Measurements from ENCODE around the gene STARD5. TPM values are rescaled to one million over a fixed set of nuclear protein-coding genes. Genes with fewer than 3 reads are reported as not detected.
"Not testable (repeated sequence)": the region's sequence is repeated elsewhere in the genome, so short reads cannot be mapped to it uniquely, and the experiment has no call there.

STARD5 gene
- polyA plus RNA-seq, 4 donors = 7.8 to 56.0 (median 16.8) TPM

DNA sequence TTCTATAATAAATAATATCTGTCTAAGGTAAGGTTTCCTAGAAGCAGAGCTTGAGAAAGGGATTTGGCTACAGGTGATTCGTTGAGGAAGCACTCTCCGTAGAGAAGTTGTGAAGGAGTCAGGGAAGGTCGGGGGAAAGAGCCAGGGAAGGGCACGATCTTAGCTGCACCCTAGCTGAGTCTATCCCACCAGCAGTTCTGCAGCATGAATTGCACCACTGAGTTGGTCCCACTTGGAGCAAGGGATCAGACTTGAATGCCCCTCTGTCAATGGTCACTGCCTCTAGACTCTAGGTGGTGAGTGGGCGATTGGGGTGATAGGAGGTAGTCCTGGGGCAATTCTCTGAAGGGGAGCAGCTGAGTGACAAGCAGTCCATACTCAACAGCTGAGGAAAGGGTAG is 36.5 kb upstream of the STARD5 start:
- Histone ChIP-seq H3K9me3 (ENCODE audit: control insufficient read depth in 2 of 2, insufficient read depth in 1 of 2, low read depth in 1 of 2, low read length in 1 of 2) (no peaks in the 10 kb centered on the region), H3K27me3 (ENCODE audit: control insufficient read depth in 3 of 3, insufficient read depth in 3 of 3, low read length in 3 of 3) (no peaks in the 10 kb centered on the region), H3K36me3 (ENCODE audit: control insufficient read depth in 3 of 3, insufficient read depth in 2 of 3, low read depth in 1 of 3, low read length in 3 of 3) (no peaks in the 10 kb centered on the region), H3K4me3 (ENCODE audit: low read depth in 1 of 3, low read length in 3 of 3) (no peak overlapping the region), H3K27ac (ENCODE audit: low read depth in 1 of 3, low read length in 2 of 3) (no peak overlapping the region), H3K4me1 (ENCODE audit: control insufficient read depth in 3 of 3, insufficient read depth in 2 of 3, low read depth in 1 of 3, low read length in 2 of 3) (no peaks in the 10 kb centered on the region)
- DNase-seq = no peak
- WGBS, 3 donors = 88 to 92% (median 90%) methylated on average over 5 of the region's 5 CpGs
- FAIRE-seq = no peak

DNA sequence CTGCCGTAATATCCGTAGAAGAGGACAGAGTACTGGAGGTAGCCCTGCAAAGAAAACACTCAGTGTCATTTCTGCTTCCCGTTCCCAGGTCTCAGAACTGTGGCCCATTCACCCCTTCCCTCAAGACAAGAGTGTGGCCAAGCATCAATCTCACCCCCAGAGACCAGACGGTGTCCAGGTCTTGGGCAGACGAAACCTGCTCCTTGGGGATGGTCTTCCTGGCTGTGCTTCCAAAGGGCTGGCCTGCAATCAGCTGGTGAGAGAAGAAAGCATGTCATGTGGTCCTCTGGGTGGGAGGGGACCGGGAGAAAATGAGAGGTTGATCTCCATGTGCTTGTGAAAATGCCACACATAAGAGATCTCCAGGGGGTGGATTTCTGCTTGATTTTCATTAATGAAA is 34.3 kb upstream of the STARD5 start:
- Histone ChIP-seq H3K4me1 (ENCODE audit: control insufficient read depth in 3 of 3, insufficient read depth in 2 of 3, low read depth in 1 of 3, low read length in 2 of 3) (no peaks in the 10 kb centered on the region), H3K36me3 (ENCODE audit: control insufficient read depth in 3 of 3, insufficient read depth in 2 of 3, low read depth in 1 of 3, low read length in 3 of 3) (no peaks in the 10 kb centered on the region), H3K27me3 (ENCODE audit: control insufficient read depth in 3 of 3, insufficient read depth in 3 of 3, low read length in 3 of 3) (no peaks in the 10 kb centered on the region), H3K9me3 (ENCODE audit: control insufficient read depth in 2 of 2, insufficient read depth in 1 of 2, low read depth in 1 of 2, low read length in 1 of 2) (no peaks in the 10 kb centered on the region), H3K4me3 (ENCODE audit: low read depth in 1 of 3, low read length in 3 of 3) (no peak overlapping the region), H3K27ac (ENCODE audit: low read depth in 1 of 3, low read length in 2 of 3) (no peak overlapping the region)
- FAIRE-seq = no peak
- WGBS, 3 donors = 92 to 100% (median 96%) methylated on average over 6 of the region's 6 CpGs
- no peak for DNase-seq

DNA sequence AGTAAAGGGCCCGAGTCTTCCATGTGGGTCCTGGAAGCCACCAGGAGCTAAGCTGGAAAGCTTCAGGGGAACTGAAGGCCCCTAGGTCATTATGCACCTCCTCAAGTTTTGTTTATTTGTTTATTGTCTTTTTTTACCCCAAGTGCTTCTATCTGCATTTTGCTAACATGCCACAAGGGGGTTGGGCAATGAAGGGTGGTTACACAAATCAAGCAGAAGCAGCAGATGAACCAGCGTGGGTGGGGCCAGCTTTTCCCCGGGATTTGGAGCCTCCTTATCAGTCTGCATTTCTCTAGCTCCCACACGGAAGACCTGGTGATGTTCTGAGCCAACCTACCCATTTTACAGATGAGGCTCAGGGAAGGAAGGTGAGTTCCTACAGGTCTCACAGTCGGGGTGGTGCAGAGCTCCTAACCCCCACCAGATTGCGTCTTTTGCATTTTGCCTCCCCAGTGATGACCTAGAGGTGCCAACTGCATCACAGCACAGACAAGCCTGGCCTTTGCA is 33.3 kb upstream of the STARD5 start:
- DNase-seq = no peak
- Histone ChIP-seq H3K4me3 (ENCODE audit: low read depth in 1 of 3, low read length in 3 of 3) (no peak overlapping the region), H3K9me3 (ENCODE audit: control insufficient read depth in 2 of 2, insufficient read depth in 1 of 2, low read depth in 1 of 2, low read length in 1 of 2) (no peaks in the 10 kb centered on the region), H3K36me3 (ENCODE audit: control insufficient read depth in 3 of 3, insufficient read depth in 2 of 3, low read depth in 1 of 3, low read length in 3 of 3) (no peaks in the 10 kb centered on the region), H3K27ac (ENCODE audit: low read depth in 1 of 3, low read length in 2 of 3) (no peak overlapping the region), H3K4me1 (ENCODE audit: control insufficient read depth in 3 of 3, insufficient read depth in 2 of 3, low read depth in 1 of 3, low read length in 2 of 3) (no peaks in the 10 kb centered on the region), H3K27me3 (ENCODE audit: control insufficient read depth in 3 of 3, insufficient read depth in 3 of 3, low read length in 3 of 3) (no peaks in the 10 kb centered on the region)
- no peak for FAIRE-seq
- WGBS, 3 donors = 66 to 74% (median 69%) methylated on average over 6 of the region's 6 CpGs

DNA sequence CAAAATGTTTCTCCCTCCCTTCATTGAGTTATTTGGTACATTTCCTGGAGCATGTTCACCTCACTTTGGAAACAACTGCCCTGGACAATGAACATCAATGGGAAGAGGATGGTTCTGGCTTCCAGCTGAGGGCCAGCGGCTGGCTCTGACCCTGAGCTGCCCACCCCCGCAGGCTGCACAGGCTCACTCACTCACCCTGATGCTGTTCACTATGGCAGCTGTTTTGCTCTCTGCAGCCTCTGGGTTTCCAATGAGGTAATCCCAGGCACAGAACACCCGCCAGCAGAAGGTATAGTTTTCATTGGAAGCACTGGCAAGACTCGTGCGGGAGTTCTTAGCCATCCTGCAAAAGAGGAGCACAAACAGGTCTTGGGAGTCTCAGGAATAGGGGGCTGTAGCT is 32.3 kb upstream of the STARD5 start:
- DNase-seq (no peak), FAIRE-seq (no peak)
- Histone ChIP-seq H3K27ac (ENCODE audit: low read depth in 1 of 3, low read length in 2 of 3) (no peak overlapping the region), H3K9me3 (ENCODE audit: control insufficient read depth in 2 of 2, insufficient read depth in 1 of 2, low read depth in 1 of 2, low read length in 1 of 2) (no peaks in the 10 kb centered on the region), H3K36me3 (ENCODE audit: control insufficient read depth in 3 of 3, insufficient read depth in 2 of 3, low read depth in 1 of 3, low read length in 3 of 3) (no peaks in the 10 kb centered on the region), H3K27me3 (ENCODE audit: control insufficient read depth in 3 of 3, insufficient read depth in 3 of 3, low read length in 3 of 3) (no peaks in the 10 kb centered on the region), H3K4me3 (ENCODE audit: low read depth in 1 of 3, low read length in 3 of 3) (no peak overlapping the region), H3K4me1 (ENCODE audit: control insufficient read depth in 3 of 3, insufficient read depth in 2 of 3, low read depth in 1 of 3, low read length in 2 of 3) (no peaks in the 10 kb centered on the region)
- 85 to 93% (median 93%) methylated on average over 5 of the region's 5 CpGs for WGBS, 3 donors

DNA sequence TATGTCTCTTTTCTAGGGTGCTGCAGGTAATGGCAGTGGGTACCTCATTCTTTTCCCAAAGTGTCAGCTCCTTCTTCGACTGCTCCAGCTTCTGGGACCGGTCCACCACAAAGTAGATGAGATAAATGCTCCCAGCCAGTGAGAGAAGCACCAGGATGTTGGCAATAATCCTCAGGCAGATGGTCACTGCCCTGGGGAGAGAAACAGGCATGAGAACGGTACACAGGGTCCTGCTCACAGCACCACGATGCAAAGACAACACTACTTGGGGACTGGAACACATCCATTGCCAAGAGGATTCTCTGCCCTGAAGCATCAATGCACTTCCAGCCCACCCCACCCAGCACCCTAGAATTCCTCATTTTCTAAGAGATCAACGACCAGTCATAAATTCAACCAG is 27.7 kb upstream of the STARD5 start:
- no peaks in the 10 kb centered on the region for H3K27me3 ChIP-seq (ENCODE audit: control insufficient read depth in 3 of 3, insufficient read depth in 3 of 3, low read length in 3 of 3)
- DNase-seq (no peak), FAIRE-seq (no peak)
- H3K4me3 ChIP-seq (ENCODE audit: low read depth in 1 of 3, low read length in 3 of 3) = no peak overlapping the region
- H3K4me1 ChIP-seq (ENCODE audit: control insufficient read depth in 3 of 3, insufficient read depth in 2 of 3, low read depth in 1 of 3, low read length in 2 of 3) = no peaks in the 10 kb centered on the region
- no peak overlapping the region for H3K27ac ChIP-seq (ENCODE audit: low read depth in 1 of 3, low read length in 2 of 3)
- H3K9me3 ChIP-seq (ENCODE audit: control insufficient read depth in 2 of 2, insufficient read depth in 1 of 2, low read depth in 1 of 2, low read length in 1 of 2) = no peaks in the 10 kb centered on the region
- no peaks in the 10 kb centered on the region for H3K36me3 ChIP-seq (ENCODE audit: control insufficient read depth in 3 of 3, insufficient read depth in 2 of 3, low read depth in 1 of 3, low read length in 3 of 3)
- 76 to 79% (median 78%) methylated on average over 5 of the region's 5 CpGs for WGBS, 3 donors

DNA sequence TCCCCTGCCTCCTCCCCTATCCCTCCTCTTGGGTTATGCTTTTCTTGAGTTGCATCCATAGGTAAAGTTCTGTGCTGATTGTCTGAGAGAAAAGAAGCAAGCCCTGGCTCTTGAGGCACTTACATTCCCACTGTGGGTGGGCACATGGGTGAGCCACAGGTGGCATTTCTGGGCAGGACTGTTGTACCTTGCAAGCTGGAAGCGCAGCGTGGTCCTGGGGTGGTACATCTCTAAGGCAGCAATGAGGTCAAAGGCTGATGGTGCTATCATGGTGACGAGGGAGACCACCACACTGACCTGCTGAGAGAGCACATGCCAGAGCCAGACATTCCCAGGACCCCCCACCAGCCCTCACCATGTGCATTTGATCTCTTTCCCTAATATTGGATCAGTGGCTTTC is 25.3 kb upstream of the STARD5 start:
- H3K27me3 ChIP-seq (ENCODE audit: control insufficient read depth in 3 of 3, insufficient read depth in 3 of 3, low read length in 3 of 3) = no peaks in the 10 kb centered on the region
- no peaks in the 10 kb centered on the region for H3K36me3 ChIP-seq (ENCODE audit: control insufficient read depth in 3 of 3, insufficient read depth in 2 of 3, low read depth in 1 of 3, low read length in 3 of 3)
- FAIRE-seq (no peak), DNase-seq (no peak)
- WGBS, 3 donors = 89 to 94% (median 92%) methylated on average over 3 of the region's 3 CpGs
- no peaks in the 10 kb centered on the region for H3K4me1 ChIP-seq (ENCODE audit: control insufficient read depth in 3 of 3, insufficient read depth in 2 of 3, low read depth in 1 of 3, low read length in 2 of 3)
- H3K27ac ChIP-seq (ENCODE audit: low read depth in 1 of 3, low read length in 2 of 3) = no peak overlapping the region
- no peaks in the 10 kb centered on the region for H3K9me3 ChIP-seq (ENCODE audit: control insufficient read depth in 2 of 2, insufficient read depth in 1 of 2, low read depth in 1 of 2, low read length in 1 of 2)
- H3K4me3 ChIP-seq (ENCODE audit: low read depth in 1 of 3, low read length in 3 of 3) = no peak overlapping the region

DNA sequence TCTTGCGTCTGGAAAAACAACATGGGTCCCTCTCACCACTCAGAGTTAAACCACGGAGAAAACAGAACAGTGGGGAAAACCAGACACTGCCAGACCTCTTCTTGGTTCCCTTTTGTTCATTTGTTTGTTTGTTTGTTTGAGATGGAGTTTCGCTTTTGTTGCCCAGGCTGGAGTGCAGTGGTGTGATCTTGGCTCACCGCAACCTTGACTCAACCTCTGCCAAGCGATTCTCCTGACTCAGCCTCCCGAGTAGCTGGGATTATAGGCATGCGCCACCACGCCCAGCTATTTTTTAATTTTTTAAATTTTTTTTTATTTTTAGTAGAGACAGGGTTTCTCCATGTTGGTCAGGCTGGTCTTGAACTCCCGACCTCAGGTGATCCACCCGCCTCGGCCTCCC is 24.8 kb upstream of the STARD5 start:
- not testable (repeated sequence) for H3K27me3 ChIP-seq (ENCODE audit: control insufficient read depth in 3 of 3, insufficient read depth in 3 of 3, low read length in 3 of 3); H3K9me3 ChIP-seq (ENCODE audit: control insufficient read depth in 2 of 2, insufficient read depth in 1 of 2, low read depth in 1 of 2, low read length in 1 of 2); FAIRE-seq; H3K4me1 ChIP-seq (ENCODE audit: control insufficient read depth in 3 of 3, insufficient read depth in 2 of 3, low read depth in 1 of 3, low read length in 2 of 3); H3K36me3 ChIP-seq (ENCODE audit: control insufficient read depth in 3 of 3, insufficient read depth in 2 of 3, low read depth in 1 of 3, low read length in 3 of 3); DNase-seq; H3K4me3 ChIP-seq (ENCODE audit: low read depth in 1 of 3, low read length in 3 of 3); H3K27ac ChIP-seq (ENCODE audit: low read depth in 1 of 3, low read length in 2 of 3)
- WGBS, 3 donors = 89 to 90% (median 90%) methylated on average over 10 to 11 of the region's 11 CpGs

DNA sequence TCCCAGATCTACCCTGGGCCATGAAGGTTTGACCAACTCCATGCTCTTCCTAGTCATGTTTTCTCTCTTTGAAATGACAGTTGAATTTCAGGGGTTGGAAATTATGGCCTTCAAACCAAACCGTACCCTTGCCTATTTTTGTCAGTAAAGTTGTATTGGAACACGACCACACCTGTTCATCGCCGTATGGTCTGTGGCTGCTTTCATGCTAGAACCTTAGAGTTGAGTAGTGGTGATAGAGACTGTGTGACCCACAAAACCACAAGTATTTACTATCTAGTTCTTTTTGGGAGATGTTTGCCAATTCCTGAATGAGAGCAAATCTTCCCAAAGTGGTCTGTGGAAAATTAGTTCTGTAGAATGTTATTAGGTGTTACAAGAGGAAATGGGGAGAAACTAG is 24.0 kb upstream of the STARD5 start:
- DNase-seq = no peak
- Histone ChIP-seq H3K36me3 (ENCODE audit: control insufficient read depth in 3 of 3, insufficient read depth in 2 of 3, low read depth in 1 of 3, low read length in 3 of 3) (peaks cover 0 to 2% (median 0%) of the 10 kb centered on the region in 3 donors), H3K27me3 (ENCODE audit: control insufficient read depth in 3 of 3, insufficient read depth in 3 of 3, low read length in 3 of 3) (no peaks in the 10 kb centered on the region), H3K27ac (ENCODE audit: low read depth in 1 of 3, low read length in 2 of 3) (no peak overlapping the region), H3K9me3 (ENCODE audit: control insufficient read depth in 2 of 2, insufficient read depth in 1 of 2, low read depth in 1 of 2, low read length in 1 of 2) (no peaks in the 10 kb centered on the region), H3K4me3 (ENCODE audit: low read depth in 1 of 3, low read length in 3 of 3) (no peak overlapping the region), H3K4me1 (ENCODE audit: control insufficient read depth in 3 of 3, insufficient read depth in 2 of 3, low read depth in 1 of 3, low read length in 2 of 3) (no peaks in the 10 kb centered on the region)
- FAIRE-seq = no peak
- 85 to 89% (median 87%) methylated on average over 4 of the region's 4 CpGs for WGBS, 3 donors

DNA sequence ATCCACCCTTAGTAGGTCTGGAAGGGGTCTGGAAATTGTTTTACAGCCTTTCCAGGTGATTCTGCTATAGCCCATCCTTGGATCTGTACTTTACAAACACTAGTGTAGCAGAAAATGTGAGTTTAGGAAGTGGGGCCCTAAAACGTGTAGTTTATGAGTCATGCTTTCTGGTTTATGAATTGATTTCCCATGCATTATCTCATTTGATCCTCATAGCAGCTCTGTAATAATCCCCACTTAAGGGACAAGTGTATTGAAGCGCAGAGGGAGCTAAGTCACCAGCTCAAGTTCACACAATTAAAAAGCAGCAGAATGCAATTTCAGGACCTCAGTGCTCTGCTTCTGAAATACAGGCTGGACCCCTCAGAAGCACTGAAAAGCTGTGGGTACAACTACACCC is 22.7 kb upstream of the STARD5 start:
- no peak overlapping the region for H3K4me3 ChIP-seq (ENCODE audit: low read depth in 1 of 3, low read length in 3 of 3)
- WGBS, 3 donors = 37 to 43% (median 42%) methylated on average over 2 of the region's 2 CpGs
- no peaks in the 10 kb centered on the region for H3K9me3 ChIP-seq (ENCODE audit: control insufficient read depth in 2 of 2, insufficient read depth in 1 of 2, low read depth in 1 of 2, low read length in 1 of 2)
- no peak overlapping the region for H3K27ac ChIP-seq (ENCODE audit: low read depth in 1 of 3, low read length in 2 of 3)
- H3K4me1 ChIP-seq (ENCODE audit: control insufficient read depth in 3 of 3, insufficient read depth in 2 of 3, low read depth in 1 of 3, low read length in 2 of 3) = no peaks in the 10 kb centered on the region
- DNase-seq (no peak), FAIRE-seq (no peak)
- peaks cover 0 to 2% (median 0%) of the 10 kb centered on the region in 3 donors for H3K36me3 ChIP-seq (ENCODE audit: control insufficient read depth in 3 of 3, insufficient read depth in 2 of 3, low read depth in 1 of 3, low read length in 3 of 3)
- no peaks in the 10 kb centered on the region for H3K27me3 ChIP-seq (ENCODE audit: control insufficient read depth in 3 of 3, insufficient read depth in 3 of 3, low read length in 3 of 3)
